Stimulated activated naive B cell treated with anti-CD40 and anti-IgM and Interleukin-4, amounts not matched to agents 10 μg/mL and 1 μg/mL and 100 μg/mL, for 72 hours (primary cell): Measurements from ENCODE around the gene HPN.
A peak's percentile ranks its signal among the peaks of the same experiment; 100 is the strongest.

ENCODE experiments used
- ATAC-seq, 2 donors: fragments of 150-1000 bp; cut with Tn5 transposase; replicated peaks; 2 replicates each; pipeline ENCODE4 v1.10.0; 2021; ENCODE audit warnings: moderate library complexity in 1 of 2
- DNase-seq: peaks from one replicate; pipeline ENCODE4 v3.0.0; 2021
- H3K27ac Mint-ChIP-seq: one replicate; pipeline ENCODE4 v1.8.0; 2022; ENCODE audit warnings: mild to moderate bottlenecking, mixed read lengths
- H3K27me3 Mint-ChIP-seq, 2 donors: one replicate each; pipeline ENCODE4 v1.8.0; 2022; ENCODE audit warnings: mixed read lengths in 2 of 2
- H3K36me3 Mint-ChIP-seq, 2 donors: one replicate each; pipeline ENCODE4 v1.8.0; 2022; ENCODE audit warnings: mixed read lengths in 2 of 2, mild to moderate bottlenecking in 1 of 2
- H3K4me1 Mint-ChIP-seq, 2 donors: one replicate each; pipeline ENCODE4 v1.8.0; 2022; ENCODE audit warnings: mixed read lengths in 2 of 2, mild to moderate bottlenecking in 1 of 2
- H3K4me3 Mint-ChIP-seq, 2 donors: one replicate each; pipeline ENCODE4 v1.8.0; 2022; ENCODE audit warnings: mild to moderate bottlenecking in 2 of 2, mixed read lengths in 2 of 2, moderate library complexity in 1 of 2
- H3K9me3 Mint-ChIP-seq, 2 donors: one replicate each; pipeline ENCODE4 v1.8.0; 2022; ENCODE audit warnings: mixed read lengths in 2 of 2, mild to moderate bottlenecking in 1 of 2

HPN gene

GRCh38 chr19:35075202-35076025 lies 33.9 kb downstream of the HPN start:
- DNase-seq (no peak), ATAC-seq (no peak)
- no peaks in the 10 kb centered on the region for H3K27me3 Mint-ChIP-seq
- H3K27ac Mint-ChIP-seq = peak overlapping the region; percentile 6
- H3K9me3 Mint-ChIP-seq = peaks cover 0 to 2% of the 10 kb centered on the region in 2 donors
- no peaks in the 10 kb centered on the region for H3K36me3 Mint-ChIP-seq
- H3K4me1 Mint-ChIP-seq = peaks cover 25 to 38% of the 10 kb centered on the region in 2 donors
- no peak overlapping the region for H3K4me3 Mint-ChIP-seq

DNA sequence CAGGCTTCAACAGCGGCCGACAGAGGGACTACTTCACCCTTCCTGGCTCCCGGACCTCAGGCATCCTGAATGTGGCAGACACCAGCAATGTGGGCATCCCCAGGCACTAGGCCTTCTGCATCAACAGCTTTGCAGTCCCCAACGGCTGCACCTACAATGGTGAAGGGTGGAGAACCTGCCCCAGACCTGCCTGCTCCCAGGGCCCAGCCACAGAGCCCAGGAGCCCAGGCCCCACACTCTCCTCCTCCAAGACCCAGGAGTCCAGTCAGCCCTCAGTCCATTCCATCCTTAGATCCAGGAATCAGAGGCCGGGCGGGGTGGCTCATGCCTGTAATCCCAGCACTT lies 34.5 kb downstream of the HPN start:
- peaks cover 25 to 38% of the 10 kb centered on the region in 2 donors for H3K4me1 Mint-ChIP-seq
- no peaks in the 10 kb centered on the region for H3K27me3 Mint-ChIP-seq
- H3K9me3 Mint-ChIP-seq = no peaks in the 10 kb centered on the region
- DNase-seq (no peak), ATAC-seq (no peak)
- H3K27ac Mint-ChIP-seq = no peak overlapping the region
- no peak overlapping the region for H3K4me3 Mint-ChIP-seq
- H3K36me3 Mint-ChIP-seq = no peaks in the 10 kb centered on the region

DNA sequence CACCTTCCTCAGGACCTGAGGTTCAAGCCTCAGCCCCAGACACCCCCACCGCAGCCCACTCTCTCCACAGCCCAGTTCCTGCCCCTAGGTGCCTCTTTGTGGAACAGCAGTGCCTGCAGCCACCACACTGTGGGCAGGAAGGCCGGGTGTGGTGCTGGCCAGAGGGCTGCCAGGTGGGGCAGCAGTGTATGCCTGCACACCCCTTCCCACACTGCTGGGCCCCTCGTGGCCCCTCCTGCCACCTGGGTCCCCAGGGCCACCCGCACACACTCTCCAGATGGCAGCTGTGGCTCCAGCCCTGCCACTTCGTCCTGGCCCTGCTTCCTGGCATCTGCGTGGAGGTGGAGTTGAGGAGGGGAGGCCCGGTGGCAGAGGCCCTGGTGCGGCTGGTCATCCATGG lies 35.1 kb downstream of the HPN start:
- ATAC-seq = no peak
- H3K4me1 Mint-ChIP-seq = peaks cover 25 to 40% of the 10 kb centered on the region in 2 donors

DNA sequence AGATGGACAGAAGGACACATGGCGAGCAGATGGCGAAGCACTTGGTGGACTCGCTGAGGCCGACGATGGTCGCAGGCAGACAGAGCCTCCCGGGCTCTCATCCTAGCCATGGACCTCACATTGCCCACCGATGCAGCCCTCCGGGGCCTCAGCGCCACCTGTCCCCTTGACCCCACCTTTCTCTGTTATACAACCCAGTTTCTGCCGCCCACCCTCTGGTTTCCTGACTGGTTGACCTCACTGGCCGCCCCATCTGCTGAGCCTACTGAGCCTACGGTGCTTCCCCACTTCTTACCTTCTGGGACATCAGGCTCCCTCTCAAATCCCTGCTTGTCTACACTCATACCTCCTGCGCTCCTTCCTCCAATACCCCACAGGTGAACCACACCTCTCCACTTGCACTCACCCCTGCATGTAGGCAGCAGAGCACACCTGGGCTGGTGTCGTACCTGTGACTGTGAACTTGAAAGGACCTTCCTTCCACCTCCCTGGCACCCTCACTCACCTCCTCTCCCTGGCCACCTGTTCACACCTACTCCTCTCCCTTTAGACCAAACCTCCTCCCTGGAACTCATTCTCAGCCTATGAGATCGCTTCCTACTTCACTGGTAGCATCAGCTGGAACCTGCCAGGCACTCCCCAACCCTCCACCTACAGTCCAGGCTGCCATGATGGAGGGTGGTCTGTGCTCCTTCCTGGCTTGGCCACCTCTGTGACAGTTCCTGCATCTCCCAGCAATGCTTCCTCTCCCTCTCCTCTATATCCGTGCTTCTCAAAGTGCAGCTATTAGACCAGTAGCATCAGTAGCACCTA lies 36.1 kb downstream of the HPN start:
- ATAC-seq = no peak
- H3K27me3 Mint-ChIP-seq = no peaks in the 10 kb centered on the region

More for the DNA sequence above, 35.1 kb downstream of the HPN start:
- no peak for DNase-seq
- no peaks in the 10 kb centered on the region for H3K36me3 Mint-ChIP-seq
- no peaks in the 10 kb centered on the region for H3K9me3 Mint-ChIP-seq
- no peak overlapping the region for H3K27ac Mint-ChIP-seq
- H3K4me3 Mint-ChIP-seq = no peak overlapping the region
- no peaks in the 10 kb centered on the region for H3K27me3 Mint-ChIP-seq

GRCh38 chr19:35079826-35080225 lies 38.3 kb downstream of the HPN start:
- ATAC-seq = no peak
- H3K27ac Mint-ChIP-seq = peak overlapping the region; percentile 44
- no peak overlapping the region for H3K4me3 Mint-ChIP-seq
- H3K27me3 Mint-ChIP-seq = no peaks in the 10 kb centered on the region
- no peaks in the 10 kb centered on the region for H3K9me3 Mint-ChIP-seq
- DNase-seq = no peak
- peaks cover 49 to 51% of the 10 kb centered on the region in 2 donors for H3K4me1 Mint-ChIP-seq
- no peaks in the 10 kb centered on the region for H3K36me3 Mint-ChIP-seq

More for the DNA sequence above, 36.1 kb downstream of the HPN start:
- Mint-ChIP-seq H3K27ac (no peak overlapping the region), H3K4me1 (peaks cover 29 to 42% of the 10 kb centered on the region in 2 donors), H3K9me3 (no peaks in the 10 kb centered on the region), H3K4me3 (no peak overlapping the region), H3K36me3 (no peaks in the 10 kb centered on the region)
- DNase-seq = no peak

DNA sequence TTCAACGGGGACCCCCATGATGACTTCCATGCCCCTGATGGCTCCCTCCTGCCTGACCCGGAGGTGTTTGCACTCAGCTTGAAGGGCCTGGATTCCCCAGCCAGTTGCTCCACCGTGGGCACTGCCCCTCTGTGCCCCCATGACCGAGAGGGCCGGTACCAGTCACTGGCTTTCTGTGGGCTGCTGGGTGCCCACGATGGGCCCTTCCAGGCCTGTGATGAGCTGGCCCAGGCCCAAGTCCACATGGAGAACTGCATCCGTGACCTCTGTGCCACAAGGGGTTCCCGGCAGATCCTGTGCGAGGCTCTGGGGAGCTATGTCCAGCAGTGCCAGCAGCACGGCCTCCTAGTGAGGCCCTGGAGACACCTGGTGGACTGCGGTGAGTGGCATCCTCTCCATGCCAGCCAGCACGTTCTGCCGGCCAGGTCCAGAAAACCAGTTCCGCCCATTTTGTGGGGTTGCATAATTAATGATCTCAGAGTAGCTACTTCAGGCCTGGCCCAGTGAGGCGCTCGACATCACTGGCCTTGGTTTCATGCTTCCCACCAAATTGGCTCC lies 39.2 kb downstream of the HPN start:
- Mint-ChIP-seq H3K9me3 (no peaks in the 10 kb centered on the region), H3K36me3 (no peaks in the 10 kb centered on the region), H3K4me3 (no peak overlapping the region), H3K27me3 (no peaks in the 10 kb centered on the region), H3K4me1 (peaks cover 49% of the 10 kb centered on the region in 2 donors), H3K27ac (no peak overlapping the region)
- DNase-seq (no peak), ATAC-seq (no peak)

- no peaks in the 10 kb centered on the region for H3K36me3 Mint-ChIP-seq
- H3K27me3 Mint-ChIP-seq = no peaks in the 10 kb centered on the region
- ATAC-seq (no peak), DNase-seq (no peak)
- no peaks in the 10 kb centered on the region for H3K9me3 Mint-ChIP-seq
- no peak overlapping the region for H3K4me3 Mint-ChIP-seq
- H3K4me1 Mint-ChIP-seq = peaks cover 53 to 54% of the 10 kb centered on the region in 2 donors
- no peak overlapping the region for H3K27ac Mint-ChIP-seq
These were observed 39.7 kb downstream of the HPN start for GRCh38 chr19:35081201-35081600.

DNA sequence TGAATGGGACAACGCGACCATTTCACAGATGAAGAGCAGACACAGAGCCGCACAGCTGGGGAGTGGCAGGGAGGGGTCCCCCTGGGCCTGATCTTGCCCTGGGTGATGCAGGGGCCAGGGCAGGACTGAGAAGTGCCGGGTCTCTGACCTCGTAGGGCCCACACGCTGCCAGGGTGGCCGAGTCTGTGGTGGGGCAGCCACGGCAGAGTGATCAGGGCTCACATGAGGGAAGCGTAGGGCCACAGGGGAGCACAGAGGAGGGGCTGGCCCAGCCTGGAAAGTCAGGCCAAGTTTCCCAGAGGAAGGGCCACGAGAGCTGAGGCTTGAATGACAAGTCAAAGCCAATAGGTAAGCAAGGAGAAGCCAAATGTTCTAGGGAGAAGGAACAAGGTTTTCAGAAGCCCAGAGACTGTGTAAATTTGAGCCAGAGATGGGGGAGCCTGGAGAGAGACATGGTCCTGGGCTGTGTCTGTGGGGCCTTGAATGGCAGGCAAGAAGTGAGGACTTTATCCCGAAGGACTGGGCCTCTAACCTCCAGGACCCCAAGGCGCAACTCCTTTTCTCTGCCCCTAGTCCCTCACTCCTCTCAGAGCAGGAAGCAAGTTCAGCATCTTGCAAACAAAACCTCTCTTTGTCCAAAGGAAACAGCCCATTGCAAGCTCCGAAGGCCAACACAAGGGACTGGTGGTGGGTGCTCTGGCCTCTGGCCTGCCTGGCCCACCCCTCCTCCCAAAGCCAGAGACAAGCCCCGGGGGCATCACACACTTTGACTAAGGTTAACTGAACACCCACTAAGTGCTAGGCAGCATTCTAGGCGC lies 42.4 kb downstream of the HPN start:
- Mint-ChIP-seq H3K27ac (peak overlapping the region; percentile 91), H3K4me1 (peaks cover 53 to 67% of the 10 kb centered on the region in 2 donors), H3K4me3 (peak overlapping the region in 1 of 2 donors; percentile 3), H3K27me3 (no peaks in the 10 kb centered on the region), H3K36me3 (no peaks in the 10 kb centered on the region), H3K9me3 (no peaks in the 10 kb centered on the region)
- ATAC-seq (peak; percentile 49 to 61), DNase-seq (no peak)

- H3K4me1 Mint-ChIP-seq = peaks cover 50 to 68% of the 10 kb centered on the region in 2 donors
- no peak for DNase-seq
- no peaks in the 10 kb centered on the region for H3K27me3 Mint-ChIP-seq
- no peak overlapping the region for H3K4me3 Mint-ChIP-seq
- no peak for ATAC-seq
- no peaks in the 10 kb centered on the region for H3K9me3 Mint-ChIP-seq
- peak overlapping the region; percentile 91 for H3K27ac Mint-ChIP-seq
- H3K36me3 Mint-ChIP-seq = no peaks in the 10 kb centered on the region
These were observed 42.9 kb downstream of the HPN start for GRCh38 chr19:35084509-35084762.

DNA sequence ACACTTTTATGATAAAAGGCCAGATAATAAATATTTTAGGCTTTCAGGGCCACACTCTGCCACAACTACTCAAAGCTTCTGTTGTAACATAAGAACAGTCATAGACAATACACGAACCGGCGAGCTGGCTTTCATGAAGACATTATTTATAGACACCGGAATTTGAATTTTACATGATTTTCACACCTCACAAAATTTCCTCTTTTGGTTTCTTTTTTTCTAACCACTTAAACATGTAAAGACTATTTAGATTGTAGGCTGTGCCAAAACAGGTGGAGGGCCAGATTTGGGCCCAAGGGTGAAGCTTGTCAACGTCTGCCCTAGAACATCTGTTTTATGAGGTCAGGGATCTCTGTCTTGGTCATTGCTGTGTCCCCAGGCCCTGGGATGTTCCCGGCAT lies 44.4 kb downstream of the HPN start:
- peak; percentile 47 for ATAC-seq
- H3K27ac Mint-ChIP-seq = peak overlapping the region; percentile 81
- no peak for DNase-seq
- H3K4me3 Mint-ChIP-seq = peak overlapping the region; percentile 5 to 17
- H3K9me3 Mint-ChIP-seq = no peaks in the 10 kb centered on the region
- H3K4me1 Mint-ChIP-seq = peaks cover 49 to 74% of the 10 kb centered on the region in 2 donors
- H3K27me3 Mint-ChIP-seq = no peaks in the 10 kb centered on the region
- H3K36me3 Mint-ChIP-seq = no peaks in the 10 kb centered on the region

DNA sequence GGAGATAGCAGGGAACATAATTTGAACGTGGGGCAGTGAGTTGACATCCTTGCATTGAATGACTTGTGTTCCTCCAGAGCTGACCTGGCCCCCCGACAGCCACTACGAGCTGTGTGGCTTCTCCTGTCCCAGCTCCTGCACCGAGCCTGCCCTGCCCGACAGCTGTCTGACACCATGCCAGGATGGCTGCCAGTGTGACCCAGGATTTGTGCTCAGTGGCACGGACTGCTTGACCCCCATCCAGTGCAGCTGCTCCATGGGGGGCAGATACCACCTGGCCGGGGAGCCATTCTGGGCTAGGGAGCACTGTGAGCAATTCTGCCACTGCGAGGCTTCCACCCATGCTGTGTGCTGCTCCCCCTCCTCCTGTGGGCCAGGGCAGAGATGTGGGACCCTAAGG lies 44.9 kb downstream of the HPN start:
- Mint-ChIP-seq H3K27ac (peak overlapping the region; percentile 89), H3K27me3 (no peaks in the 10 kb centered on the region), H3K36me3 (no peaks in the 10 kb centered on the region), H3K4me1 (peaks cover 47 to 74% of the 10 kb centered on the region in 2 donors), H3K9me3 (no peaks in the 10 kb centered on the region), H3K4me3 (no peak overlapping the region)
- ATAC-seq (no peak), DNase-seq (no peak)

- Mint-ChIP-seq H3K27ac (no peak overlapping the region), H3K4me3 (no peak overlapping the region), H3K4me1 (peaks cover 47 to 72% of the 10 kb centered on the region in 2 donors), H3K27me3 (no peaks in the 10 kb centered on the region), H3K9me3 (no peaks in the 10 kb centered on the region), H3K36me3 (no peaks in the 10 kb centered on the region)
- ATAC-seq (no peak), DNase-seq (no peak)
These were observed 45.9 kb downstream of the HPN start for GRCh38 chr19:35087393-35087792.

DNA sequence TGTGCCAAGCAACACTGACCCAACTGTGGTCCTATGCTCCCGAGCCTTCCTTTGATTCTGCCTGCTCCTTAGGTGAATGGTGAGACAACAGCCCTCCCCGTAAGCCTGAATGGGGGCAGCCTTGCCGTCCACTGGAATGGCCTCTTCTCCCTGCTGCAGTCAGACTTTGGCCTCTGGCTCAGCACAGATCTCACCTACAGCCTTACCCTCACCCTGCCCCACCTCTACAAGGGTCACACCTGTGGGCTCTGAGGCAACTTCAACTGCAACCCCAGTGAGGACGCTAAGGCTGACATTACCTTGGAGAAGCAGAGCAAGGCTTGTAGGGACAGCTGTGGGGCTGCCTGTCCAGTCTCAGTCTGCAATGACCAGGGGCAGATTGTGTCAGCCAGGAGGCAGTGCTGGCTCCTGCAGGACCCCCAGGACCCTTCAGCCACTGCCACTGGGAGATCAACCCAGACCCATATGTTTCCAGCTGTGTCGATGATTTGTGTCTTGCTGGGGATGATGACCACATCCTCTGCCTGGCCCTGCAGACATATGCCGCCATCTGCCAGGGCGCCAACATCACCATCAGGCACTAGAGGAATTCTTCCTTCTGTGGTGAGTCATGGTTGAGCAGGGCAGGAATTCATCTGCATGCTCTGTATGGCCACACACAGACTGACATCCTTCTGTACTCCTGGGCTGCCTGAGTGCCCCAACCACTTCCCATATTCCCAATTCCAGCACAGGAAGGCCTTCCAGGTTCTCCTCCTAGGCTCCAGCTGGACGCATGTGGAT lies 46.8 kb downstream of the HPN start:
- Mint-ChIP-seq H3K36me3 (no peaks in the 10 kb centered on the region), H3K4me1 (peaks cover 44 to 65% of the 10 kb centered on the region in 2 donors), H3K4me3 (no peak overlapping the region), H3K27me3 (no peaks in the 10 kb centered on the region), H3K27ac (no peak overlapping the region), H3K9me3 (no peaks in the 10 kb centered on the region)
- DNase-seq = no peak
- no peak for ATAC-seq
